KMS-11 (cell line): ENCODE measurements around the gene RREB1.

Experiments used
- H2AFZ ChIP-seq: fragments of 200-600 bp; sonication (generic); 2 replicates; pipeline ENCODE4 v1.6.1; 2016; ENCODE audit warnings: antibody characterized with exemption, mixed run types, low read depth
- H3K27ac ChIP-seq: fragments of 200-600 bp; sonication (generic); 2 replicates; pipeline ENCODE4 v1.6.1; 2016; ENCODE audit warnings: mild to moderate bottlenecking, mixed run types
- H3K27me3 ChIP-seq: fragments of 200-600 bp; sonication (generic); 2 replicates; pipeline ENCODE4 v1.6.1; 2017; ENCODE audit warnings: mild to moderate bottlenecking, low read depth, mixed run types, moderate library complexity; ENCODE audit not compliant: insufficient read depth
- H3K36me3 ChIP-seq: fragments of 200-600 bp; sonication (generic); 2 replicates; pipeline ENCODE4 v1.6.1; 2017; ENCODE audit warnings: mild to moderate bottlenecking, mixed run types; ENCODE audit not compliant: insufficient read depth
- H3K4me1 ChIP-seq: fragments of 200-600 bp; sonication (generic); 2 replicates; pipeline ENCODE4 v1.6.1; 2016; ENCODE audit warnings: mild to moderate bottlenecking, low read depth, mixed run types; ENCODE audit not compliant: poor library complexity, severe bottlenecking
- H3K4me2 ChIP-seq: fragments of 200-600 bp; sonication (generic); 2 replicates; pipeline ENCODE4 v1.7.0; 2016; ENCODE audit warnings: mild to moderate bottlenecking, mixed run types
- H3K4me3 ChIP-seq: fragments of 200-600 bp; sonication (generic); IDR thresholded peaks from 2 replicates; pipeline ENCODE4 v1.6.1; 2017; ENCODE audit warnings: low read depth, low read length, mixed read lengths; ENCODE audit not compliant: insufficient read depth
- H3K79me2 ChIP-seq: fragments of 200-600 bp; sonication (generic); 2 replicates; pipeline ENCODE4 v1.6.1; 2016; ENCODE audit warnings: low read depth, mixed run types; ENCODE audit not compliant: insufficient read depth
- H3K9ac ChIP-seq: fragments of 200-600 bp; sonication (generic); 2 replicates; pipeline ENCODE4 v1.6.1; 2016; ENCODE audit warnings: mild to moderate bottlenecking, mixed run types
- H4K20me1 ChIP-seq: fragments of 200-600 bp; sonication (generic); 2 replicates; pipeline ENCODE4 v1.6.1; 2016; ENCODE audit warnings: mild to moderate bottlenecking, mixed run types; ENCODE audit not compliant: insufficient read depth
- TF ChIP-seq, protein P1 (sequence below): fragments of 200-600 bp; sonication (generic); conservative IDR thresholded peaks from 2 replicates; pipeline ENCODE4 v1.6.1; 2017; ENCODE audit warnings: low read depth, mild to moderate bottlenecking, antibody characterized with exemption, low read length, moderate library complexity, mixed read lengths

Gene RREB1

DNA sequence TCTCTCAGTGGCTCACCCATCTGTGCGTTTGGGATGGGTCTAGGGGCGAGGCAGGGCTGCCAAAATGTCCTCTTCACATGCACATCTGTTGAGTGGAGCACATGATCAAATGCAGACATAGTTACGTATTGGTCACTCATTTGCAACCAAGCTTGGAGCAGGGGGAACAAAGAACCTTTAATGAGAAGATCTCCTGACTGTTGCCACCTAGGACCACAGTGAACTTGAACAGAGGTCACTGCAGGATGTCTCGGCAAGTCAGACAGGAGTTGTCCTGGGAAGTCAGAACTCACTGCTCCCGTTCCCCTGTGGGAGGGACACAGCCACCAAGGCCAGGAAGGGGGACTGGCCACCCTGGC, 131.8 kb downstream of the RREB1 start:
- Histone ChIP-seq H3K4me3 (no peak overlapping the region), H3K27me3 (no peaks in the 10 kb centered on the region), H3K79me2 (no peaks in the 10 kb centered on the region), H3K4me1 (peaks cover 53% of the 10 kb centered on the region), H3K27ac (no peak overlapping the region), H3K4me2 (no peak overlapping the region), H3K36me3 (no peaks in the 10 kb centered on the region), H3K9ac (no peak overlapping the region), H2AFZ (no peak overlapping the region), H4K20me1 (no peaks in the 10 kb centered on the region)
- TF ChIP-seq, protein P1, sequence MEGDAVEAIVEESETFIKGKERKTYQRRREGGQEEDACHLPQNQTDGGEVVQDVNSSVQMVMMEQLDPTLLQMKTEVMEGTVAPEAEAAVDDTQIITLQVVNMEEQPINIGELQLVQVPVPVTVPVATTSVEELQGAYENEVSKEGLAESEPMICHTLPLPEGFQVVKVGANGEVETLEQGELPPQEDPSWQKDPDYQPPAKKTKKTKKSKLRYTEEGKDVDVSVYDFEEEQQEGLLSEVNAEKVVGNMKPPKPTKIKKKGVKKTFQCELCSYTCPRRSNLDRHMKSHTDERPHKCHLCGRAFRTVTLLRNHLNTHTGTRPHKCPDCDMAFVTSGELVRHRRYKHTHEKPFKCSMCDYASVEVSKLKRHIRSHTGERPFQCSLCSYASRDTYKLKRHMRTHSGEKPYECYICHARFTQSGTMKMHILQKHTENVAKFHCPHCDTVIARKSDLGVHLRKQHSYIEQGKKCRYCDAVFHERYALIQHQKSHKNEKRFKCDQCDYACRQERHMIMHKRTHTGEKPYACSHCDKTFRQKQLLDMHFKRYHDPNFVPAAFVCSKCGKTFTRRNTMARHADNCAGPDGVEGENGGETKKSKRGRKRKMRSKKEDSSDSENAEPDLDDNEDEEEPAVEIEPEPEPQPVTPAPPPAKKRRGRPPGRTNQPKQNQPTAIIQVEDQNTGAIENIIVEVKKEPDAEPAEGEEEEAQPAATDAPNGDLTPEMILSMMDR = no peak

DNA sequence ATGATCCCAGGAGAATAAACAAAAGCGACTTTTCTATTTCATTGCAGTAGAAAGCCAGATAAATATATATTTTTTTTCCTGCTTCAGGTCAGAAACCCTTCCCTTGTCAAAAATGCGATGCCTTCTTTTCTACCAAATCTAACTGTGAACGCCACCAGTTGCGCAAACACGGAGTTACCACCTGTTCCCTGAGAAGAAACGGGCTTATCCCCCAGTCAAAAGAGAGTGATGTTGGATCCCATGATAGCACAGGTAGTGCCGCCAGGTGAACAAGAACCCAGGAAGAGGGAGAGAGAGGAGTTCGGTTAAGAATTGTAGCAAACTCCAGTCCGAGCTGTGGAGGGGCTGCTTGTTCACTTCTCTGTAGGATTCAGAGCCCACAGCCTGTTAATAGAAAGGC, 132.6 kb downstream of the RREB1 start:
- Histone ChIP-seq H3K27me3 (no peaks in the 10 kb centered on the region), H4K20me1 (no peaks in the 10 kb centered on the region), H3K4me3 (no peak overlapping the region), H3K4me2 (no peak overlapping the region), H3K4me1 (peaks cover 53% of the 10 kb centered on the region), H3K9ac (no peak overlapping the region), H3K79me2 (no peaks in the 10 kb centered on the region), H2AFZ (no peak overlapping the region), H3K27ac (no peak overlapping the region), H3K36me3 (no peaks in the 10 kb centered on the region)
- TF ChIP-seq, protein P1 = no peak

DNA sequence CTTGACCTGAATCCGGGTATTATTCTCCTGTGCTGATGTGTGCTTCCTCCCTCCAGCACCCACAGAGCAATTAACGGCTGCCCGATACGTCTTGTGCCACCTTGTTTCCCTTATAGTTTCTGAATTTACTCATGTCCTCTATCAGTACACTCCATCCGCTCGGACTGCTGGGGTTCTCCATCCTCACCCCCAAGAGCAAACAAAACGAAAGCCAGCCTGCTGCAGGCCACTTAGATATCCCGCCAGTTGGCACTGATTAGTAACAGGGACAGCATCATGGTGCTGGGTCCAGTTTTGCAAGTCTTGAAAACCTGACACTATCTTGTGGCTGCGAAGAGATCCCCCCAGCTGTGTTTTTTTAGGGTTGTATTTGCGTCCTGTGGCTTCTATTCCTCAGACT, 133.4 kb downstream of the RREB1 start:
- Histone ChIP-seq H3K4me2 (peak overlapping the region; percentile 39; the same call in 1 of the 2 replicates), H2AFZ (no peak overlapping the region), H3K4me3 (no peak overlapping the region), H3K9ac (no peak overlapping the region), H3K79me2 (no peaks in the 10 kb centered on the region), H4K20me1 (no peaks in the 10 kb centered on the region), H3K4me1 (peaks cover 50% of the 10 kb centered on the region), H3K27me3 (no peaks in the 10 kb centered on the region), H3K36me3 (no peaks in the 10 kb centered on the region), H3K27ac (no peak overlapping the region)
- TF ChIP-seq, protein P1 = no peak

DNA sequence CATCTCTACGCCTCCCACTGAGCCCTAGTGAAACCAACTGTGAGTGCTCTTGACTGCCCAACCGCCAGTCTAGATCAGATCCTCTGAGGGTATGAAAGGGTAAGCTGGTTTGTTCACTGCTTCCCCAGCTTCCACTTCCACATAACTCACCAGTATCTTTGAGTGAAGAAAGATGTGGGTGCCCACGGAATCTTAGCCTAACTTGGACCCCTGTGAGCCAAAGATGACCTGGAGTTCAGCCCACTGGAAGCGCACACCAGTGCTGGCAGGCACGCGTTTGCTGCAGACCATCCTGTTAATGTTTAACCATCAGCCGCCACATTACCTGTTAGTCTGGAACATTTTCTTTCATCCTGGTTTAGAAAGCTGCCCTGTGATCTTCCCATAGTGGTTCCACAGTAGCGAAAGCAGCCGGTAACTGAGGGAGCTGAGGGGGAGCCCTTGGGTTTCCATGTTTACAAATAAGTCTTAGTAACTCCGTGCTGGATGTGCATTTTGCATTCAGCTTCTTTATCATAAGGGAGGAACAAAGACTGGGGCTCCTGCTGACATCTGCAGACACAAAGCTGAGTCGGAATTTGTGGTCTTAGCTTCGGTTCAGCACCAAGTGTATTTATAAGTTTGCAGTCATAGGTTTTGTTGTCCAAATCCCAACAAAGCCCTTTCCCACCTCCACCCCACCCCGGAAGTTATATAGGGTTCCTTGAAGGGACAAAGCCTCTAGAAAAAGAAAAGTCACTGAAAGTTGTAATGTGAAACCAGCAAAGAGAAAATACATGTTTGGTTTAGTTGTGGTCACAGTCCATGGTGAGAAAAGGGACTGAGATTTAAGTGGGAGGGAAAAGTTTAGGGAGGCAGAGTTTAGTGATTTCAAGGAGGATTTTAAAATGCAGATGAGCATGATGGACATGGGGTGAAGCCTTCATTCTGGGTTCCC, 134.2 kb downstream of the RREB1 start:
- Histone ChIP-seq H3K4me1 (peaks cover 42% of the 10 kb centered on the region), H3K4me2 (peak overlapping the region; percentile 39), H3K4me3 (no peak overlapping the region), H3K27me3 (no peaks in the 10 kb centered on the region), H2AFZ (no peak overlapping the region), H3K27ac (peak overlapping the region; percentile 18; the same call in 1 of the 2 replicates), H3K9ac (no peak overlapping the region), H4K20me1 (no peaks in the 10 kb centered on the region), H3K79me2 (no peaks in the 10 kb centered on the region), H3K36me3 (no peaks in the 10 kb centered on the region)
- TF ChIP-seq, protein P1 = no peak
